Dedifferentiated amniotic fluid mesenchymal stem cell (primary cell): ENCODE results near the gene SLX1A.
"Not testable (repeated sequence)": the region's sequence is repeated elsewhere in the genome, so short reads cannot be mapped to it uniquely, and the experiment has no call there.

Experiments
- DNase-seq: peaks from one replicate; pipeline ENCODE4 v3.0.0-alpha.2; 2016; ENCODE audit errors: extremely low spot score

SLX1A gene

GRCh38 chr16:30184096-30184890 lies 9.4 kb upstream of the SLX1A start:
- no peak for DNase-seq

DNA sequence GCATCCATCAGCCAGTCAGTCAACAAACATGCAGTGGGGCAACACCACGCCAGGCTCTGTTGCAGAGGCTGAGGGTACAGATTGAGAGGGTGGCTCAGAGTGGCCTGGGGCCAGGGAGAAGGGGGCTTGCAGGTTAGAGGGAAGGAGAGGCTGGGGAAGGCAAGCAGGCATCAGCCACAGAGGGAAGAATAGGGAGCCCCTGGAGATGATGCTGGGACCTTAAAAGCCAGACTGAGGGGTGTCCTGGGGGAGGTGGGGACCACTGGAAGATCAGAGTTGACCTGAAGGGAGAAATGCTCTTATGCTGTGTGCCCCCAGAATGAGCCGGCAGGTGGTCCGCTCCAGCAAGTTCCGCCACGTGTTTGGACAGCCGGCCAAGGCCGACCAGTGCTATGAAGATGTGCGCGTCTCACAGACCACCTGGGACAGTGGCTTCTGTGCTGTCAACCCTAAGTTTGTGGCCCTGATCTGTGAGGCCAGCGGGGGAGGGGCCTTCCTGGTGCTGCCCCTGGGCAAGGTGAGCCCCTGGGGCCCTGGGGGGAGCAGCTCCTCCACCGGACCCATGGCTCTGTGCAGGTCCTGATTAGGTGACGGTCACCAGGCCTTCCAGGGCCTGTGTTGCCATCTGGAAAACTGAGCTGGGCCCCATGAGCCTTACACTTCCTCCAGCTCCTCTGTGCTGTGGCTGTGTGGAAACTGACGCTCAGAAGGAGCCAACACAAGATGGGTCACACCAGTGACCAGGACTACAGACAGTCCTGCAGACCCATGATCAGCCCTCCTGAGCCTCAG lies 8.6 kb upstream of the SLX1A start:
- DNase-seq, result no peak

DNA sequence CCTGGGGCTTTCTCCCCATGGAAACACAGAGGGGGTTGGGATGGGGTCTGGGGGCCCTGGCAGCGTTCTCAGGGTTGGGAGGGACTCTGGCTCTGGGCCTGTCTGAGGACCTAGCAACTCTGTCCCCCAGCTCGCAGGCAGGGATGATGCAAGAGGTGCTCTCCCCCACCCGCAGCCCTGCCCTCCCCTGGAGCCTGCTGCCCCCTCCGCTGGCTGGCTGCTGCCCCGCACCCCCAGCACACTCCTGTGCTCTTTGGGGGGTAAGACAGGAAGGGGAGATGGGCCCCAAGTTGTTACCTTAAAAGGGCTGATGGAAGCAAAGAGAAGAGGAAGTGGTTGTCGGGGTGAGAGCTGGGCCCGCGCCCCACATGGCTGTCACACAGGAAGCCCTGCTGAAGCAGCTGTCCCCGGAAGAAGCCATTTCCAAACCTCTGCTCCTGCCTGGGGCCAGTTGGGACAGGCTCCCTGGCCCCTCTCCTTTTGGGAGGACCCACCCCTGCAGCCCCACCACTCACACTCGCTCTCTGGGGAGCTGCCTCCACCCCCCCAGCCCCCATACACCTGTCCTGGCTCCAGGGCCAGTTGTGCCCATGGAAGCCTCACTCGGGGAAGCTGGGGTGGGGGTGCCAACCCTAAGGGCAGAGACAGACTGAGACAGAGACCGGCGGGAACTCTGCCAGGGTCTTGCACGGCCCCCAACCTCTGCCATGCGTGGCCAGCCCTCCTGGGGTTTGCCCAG lies 7.8 kb upstream of the SLX1A start:
- no peak for DNase-seq

DNA sequence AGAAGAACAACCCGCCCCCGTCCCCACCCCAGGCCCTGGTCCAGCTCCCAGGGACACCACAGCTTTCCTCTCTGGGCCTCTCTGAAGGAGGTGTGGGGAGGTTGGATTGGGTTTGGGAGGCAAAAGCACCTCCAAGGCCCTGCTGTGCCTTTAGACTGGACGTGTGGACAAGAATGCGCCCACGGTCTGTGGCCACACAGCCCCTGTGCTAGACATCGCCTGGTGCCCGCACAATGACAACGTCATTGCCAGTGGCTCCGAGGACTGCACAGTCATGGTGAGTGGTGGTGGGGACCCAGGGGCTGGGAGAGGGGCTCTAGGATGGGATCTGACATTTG lies 7.3 kb upstream of the SLX1A start:
- DNase-seq, result no peak

GRCh38 chr16:30186782-30187555 lies 6.7 kb upstream of the SLX1A start:
- DNase-seq, result peak; percentile 24

DNA sequence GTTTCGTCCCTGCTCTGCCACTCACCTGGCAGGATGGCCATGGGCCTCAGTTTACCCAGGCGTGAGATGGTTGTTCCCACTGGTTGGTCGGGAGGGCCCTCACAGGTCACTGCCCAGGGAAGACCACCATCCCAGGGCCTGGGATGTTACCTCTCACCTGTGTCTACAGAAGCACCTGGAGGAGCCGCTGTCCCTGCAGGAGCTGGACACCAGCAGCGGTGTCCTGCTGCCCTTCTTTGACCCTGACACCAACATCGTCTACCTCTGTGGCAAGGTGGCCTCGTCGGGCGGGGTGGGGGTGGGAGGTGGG lies 6.2 kb upstream of the SLX1A start:
- no peak for DNase-seq

DNA sequence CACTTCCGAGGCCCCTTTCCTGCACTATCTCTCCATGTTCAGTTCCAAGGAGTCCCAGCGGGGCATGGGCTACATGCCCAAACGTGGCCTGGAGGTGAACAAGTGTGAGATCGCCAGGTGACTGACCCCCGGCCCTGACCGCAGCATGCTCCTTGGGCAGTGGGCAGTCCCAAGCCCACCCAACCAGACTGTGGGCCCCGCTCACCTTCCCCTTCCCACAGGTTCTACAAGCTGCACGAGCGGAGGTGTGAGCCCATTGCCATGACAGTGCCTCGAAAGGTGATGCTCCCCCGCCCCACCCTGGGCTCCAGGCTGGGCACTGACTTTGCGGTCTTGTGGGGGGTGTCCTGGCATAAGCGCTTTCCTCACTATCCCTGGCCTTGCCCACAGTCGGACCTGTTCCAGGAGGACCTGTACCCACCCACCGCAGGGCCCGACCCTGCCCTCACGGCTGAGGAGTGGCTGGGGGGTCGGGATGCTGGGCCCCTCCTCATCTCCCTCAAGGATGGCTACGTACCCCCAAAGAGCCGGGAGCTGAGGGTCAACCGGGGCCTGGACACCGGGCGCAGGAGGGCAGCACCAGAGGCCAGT lies 5.6 kb upstream of the SLX1A start:
- DNase-seq, result no peak

DNA sequence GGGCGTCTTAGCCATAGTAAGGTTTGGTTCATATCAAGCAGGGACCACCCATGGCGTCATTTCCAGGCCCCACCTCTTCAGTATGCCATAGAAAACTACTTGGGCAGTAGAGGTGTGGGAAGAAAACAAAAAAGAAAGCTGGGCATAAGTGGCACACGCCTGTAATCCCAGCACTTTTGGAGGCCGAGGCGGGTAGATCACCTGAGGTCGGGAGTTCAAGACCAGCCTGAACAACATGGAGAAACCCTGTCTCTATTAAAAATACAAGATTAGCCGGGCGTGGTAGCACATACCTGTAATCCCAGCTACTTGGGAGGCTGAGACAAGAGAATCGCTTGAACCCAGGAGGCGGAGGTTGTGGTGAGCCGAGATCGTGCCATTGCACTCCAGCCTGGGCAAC lies 2.5 kb upstream of the SLX1A start:
- not testable (repeated sequence) for DNase-seq

DNA sequence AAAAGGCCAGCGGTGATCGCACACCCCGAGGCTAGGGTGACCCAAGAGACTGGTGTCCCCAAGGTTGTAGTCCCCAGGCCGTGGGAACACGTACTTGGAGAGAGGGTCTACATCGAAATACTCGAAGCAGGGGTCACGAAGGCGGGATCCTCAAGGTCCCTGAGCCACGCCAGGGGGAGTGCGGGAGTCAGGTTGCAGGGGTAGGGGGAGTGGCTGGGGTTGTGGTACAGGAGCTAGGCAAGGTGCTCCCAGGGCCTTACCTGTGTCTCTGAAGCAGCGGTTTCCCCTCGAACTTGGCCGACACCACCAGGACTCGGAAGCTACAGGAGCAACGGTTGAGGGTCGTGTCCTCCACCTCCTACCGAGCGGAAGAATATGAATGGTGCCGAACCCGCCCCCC lies 577 bp upstream of the SLX1A start:
- DNase-seq, result not testable (repeated sequence)

DNA sequence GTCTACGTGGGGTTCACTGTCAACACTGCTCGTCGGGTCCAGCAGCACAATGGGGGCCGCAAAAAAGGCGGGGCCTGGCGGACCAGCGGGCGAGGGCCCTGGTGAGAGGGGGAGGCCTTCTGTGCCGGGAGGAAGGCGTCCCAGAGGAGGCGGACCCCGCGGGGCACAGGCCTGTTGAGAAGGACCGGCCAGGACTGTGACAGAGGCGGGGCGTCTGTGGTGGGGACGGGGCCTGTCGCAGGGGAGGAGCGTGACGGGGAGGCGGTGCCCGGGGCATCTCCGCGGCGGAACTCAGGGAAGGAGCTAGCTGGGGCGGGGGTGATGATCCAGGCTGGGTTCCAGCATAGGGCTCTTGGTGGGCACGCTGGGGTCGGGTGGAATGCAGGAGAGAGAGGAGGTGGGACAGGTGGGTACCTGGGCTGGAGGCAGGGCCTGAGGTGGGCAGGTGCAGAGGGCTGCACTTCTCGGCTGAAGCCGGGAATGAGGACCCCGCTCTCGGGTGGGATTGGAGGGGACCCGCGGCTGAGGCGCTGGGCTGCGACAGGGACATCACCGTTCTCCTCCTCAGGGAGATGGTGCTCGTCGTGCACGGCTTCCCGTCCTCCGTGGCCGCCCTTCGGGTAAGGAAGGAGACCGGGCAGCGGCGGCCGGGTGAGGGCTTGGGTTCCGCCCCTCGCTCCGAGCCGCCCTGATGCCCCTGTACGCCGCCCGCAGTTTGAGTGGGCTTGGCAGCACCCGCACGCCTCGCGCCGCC lies 674 bp downstream of the SLX1A start:
- DNase-seq, result not testable (repeated sequence)

GRCh38 chr16:30197001-30197400 lies 3.3 kb downstream of the SLX1A start:
- not testable (repeated sequence) for DNase-seq

DNA sequence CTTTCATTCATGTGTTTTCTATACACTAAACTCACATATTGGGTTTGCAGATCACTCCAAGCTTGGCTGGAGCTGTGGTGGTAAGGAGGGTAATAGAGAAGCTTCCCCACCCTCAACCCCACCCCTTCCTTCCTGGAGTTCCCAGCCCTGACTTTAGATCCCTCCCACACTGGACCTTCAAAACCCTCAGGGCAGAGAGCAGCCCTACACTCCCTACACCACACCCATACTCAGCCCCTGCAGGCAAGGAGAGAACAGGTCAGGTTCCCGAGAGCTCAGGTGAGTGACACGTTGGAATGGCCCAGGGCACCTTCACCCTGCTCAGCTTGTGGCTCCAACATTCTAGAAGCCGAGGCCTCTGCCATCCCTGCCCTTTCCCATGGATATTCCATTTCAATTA lies 5.4 kb downstream of the SLX1A start, which contains the start of gene SULT1A3:
Gene SULT1A3, plus strand, starts transcription at position 207 of the 400 bp plus-strand sequence. CDS start 1,474 bp downstream, outside the sequence.
- not testable (repeated sequence) for DNase-seq

DNA sequence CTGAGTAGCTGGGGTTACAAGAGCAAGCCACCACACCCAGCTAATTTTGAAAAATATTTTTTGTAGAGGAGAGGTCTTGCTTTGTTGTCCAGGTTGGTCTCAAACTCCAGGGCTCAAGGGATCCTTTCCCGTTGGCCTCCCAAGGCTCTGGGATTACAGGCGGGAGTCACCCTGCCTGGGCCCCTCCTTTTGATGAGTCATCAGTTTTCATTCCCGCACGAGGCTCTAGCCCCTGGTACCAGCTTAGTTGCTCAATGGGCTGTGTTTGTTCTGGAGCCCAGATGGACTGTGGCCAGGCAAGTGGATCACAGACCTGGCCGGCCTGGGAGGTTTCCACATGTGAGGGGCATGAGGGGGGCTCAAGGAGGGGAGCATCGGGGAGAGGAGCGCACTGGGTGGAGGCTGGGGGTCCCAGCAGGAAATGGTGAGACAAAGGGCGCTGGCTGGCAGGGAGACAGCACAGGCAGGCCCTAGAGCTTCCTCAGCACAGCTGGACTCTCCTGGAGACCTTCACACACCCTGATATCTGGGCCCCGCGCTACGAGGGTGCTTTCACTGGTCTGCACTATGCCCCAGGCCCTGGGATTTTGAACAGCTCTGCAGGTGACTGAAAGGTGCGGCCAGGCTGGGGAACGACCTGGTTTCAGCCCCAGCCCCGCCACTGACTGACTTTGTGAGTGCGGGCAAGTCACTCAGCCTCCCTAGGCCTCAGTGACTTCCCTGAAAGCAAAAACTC lies 6.1 kb downstream of the SLX1A start:
- DNase-seq, result not testable (repeated sequence)

GRCh38 chr16:30205541-30206236 lies 12.0 kb downstream of the SLX1A start:
- not testable (repeated sequence) for DNase-seq

DNA sequence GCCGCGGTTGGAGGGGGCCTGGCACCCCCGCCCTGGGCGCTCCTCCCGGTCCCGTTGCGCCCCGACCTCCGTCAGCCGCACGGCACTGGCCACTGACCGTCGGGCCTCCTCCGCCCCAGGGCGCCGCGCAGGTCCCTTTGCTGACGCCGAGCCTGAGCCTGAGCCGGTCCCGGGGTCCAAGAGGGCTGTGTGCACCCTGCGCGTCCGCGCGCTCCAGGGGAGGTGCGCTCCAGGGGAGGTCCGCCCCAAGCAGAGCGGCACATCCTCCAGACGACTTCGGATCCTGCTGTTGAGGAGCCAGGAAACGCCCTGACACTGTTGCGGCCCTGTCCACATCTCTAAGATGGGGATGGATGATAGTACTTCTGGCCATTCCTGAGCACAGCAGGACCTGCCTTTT lies 12.6 kb downstream of the SLX1A start:
- DNase-seq, result not testable (repeated sequence)

- DNase-seq, result not testable (repeated sequence)
Observed at GRCh38 chr16:30207063-30207704, 13.5 kb downstream of the SLX1A start.

GRCh38 chr16:30209032-30209431 lies 15.4 kb downstream of the SLX1A start:
- DNase-seq, result not testable (repeated sequence)

DNA sequence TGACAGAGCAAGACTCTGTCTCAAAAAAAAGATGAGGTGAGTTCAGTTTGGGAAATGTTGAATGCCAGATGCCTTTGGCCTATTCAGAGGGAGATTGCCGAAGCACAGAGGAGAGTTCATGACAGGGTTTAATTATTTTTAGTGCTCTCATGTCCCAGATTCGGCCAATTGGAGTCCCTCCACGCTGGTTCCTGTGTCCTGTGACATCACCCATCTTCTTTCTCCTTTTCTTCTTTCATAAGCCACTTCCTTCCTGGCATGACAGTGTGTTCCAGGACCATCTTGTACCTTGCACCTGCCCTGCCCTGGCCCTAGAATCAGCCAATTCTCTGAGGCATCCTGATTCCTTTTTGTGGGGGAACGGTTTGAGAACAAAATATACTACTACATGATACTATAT lies 17.7 kb downstream of the SLX1A start:
- DNase-seq, result not testable (repeated sequence)

DNA sequence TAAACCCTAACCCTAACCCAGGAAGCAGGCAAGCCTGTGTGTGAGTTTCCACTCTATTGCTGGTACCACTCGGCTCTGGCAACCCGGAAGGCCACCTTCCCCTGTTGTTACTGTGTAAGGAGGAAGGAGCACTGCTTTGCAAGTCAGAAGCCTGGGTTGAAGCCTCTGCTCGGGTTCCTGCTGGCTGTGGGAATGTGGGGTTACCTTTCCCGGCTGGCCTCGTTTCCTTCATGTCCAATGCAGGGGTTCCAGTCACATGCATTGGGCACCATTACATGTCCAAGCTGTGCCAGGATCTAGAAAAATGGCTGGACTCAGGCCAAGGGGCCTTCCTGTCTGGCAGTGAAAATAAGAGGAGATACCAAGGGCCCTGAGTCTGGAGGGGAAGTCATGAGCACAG lies 23.4 kb downstream of the SLX1A start:
- DNase-seq, result not testable (repeated sequence)
